Activated CD8-positive, alpha-beta T cell treated with anti-CD3 and anti-CD28 coated beads for 36 hours (primary cell): ENCODE measurements around the gene AADACL4. TPM values are rescaled to one million over a fixed set of nuclear protein-coding genes. Genes with fewer than 3 reads are reported as not detected.
A peak's percentile ranks its signal among the peaks of the same experiment; 100 is the strongest.

Source experiments
- ATAC-seq: fragments of 200-7000 bp; cut with Tn5 transposase; one replicate; pipeline ENCODE4 v1.10.0; 2021; ENCODE audit warnings: mild to moderate bottlenecking, moderate library complexity
- CTCF ChIA-PET: fragments of 350-600 bp; sonication (Branson Sonifier 250); formaldehyde crosslinking; loops from one replicate; lab custom pipeline; 2021; ENCODE audit warnings: antibody characterized with exemption; lab: Charles Lee
- POLR2A ChIA-PET: fragments of 350-600 bp; sonication (Branson Sonifier 250); formaldehyde crosslinking; loops from one replicate; lab custom pipeline; 2021; ENCODE audit warnings: antibody characterized with exemption; lab: Charles Lee
- DNase-seq: peaks from one replicate; pipeline ENCODE4 v3.0.0-alpha.2; 2020
- H3K27ac Mint-ChIP-seq: one replicate; pipeline ENCODE4 v1.8.0; 2021; ENCODE audit warnings: mild to moderate bottlenecking, mixed read lengths
- H3K27me3 Mint-ChIP-seq: one replicate; pipeline ENCODE4 v1.8.0; 2021; ENCODE audit warnings: mixed read lengths
- H3K36me3 Mint-ChIP-seq: one replicate; pipeline ENCODE4 v1.8.0; 2021; ENCODE audit warnings: low read depth, mixed read lengths
- H3K4me1 Mint-ChIP-seq: one replicate; pipeline ENCODE4 v1.8.0; 2021; ENCODE audit warnings: low read depth, mixed read lengths
- H3K4me3 Mint-ChIP-seq: one replicate; pipeline ENCODE4 v1.8.0; 2021; ENCODE audit warnings: mild to moderate bottlenecking, moderate library complexity, mixed read lengths
- H3K9me3 Mint-ChIP-seq: one replicate; pipeline ENCODE4 v1.8.0; 2021; ENCODE audit warnings: mixed read lengths
- CTCF ChIP-seq: fragments of 200-600 bp; IDR thresholded peaks from one replicate; pipeline ENCODE4 v1.8.0; 2022; ENCODE audit warnings: antibody characterized with exemption, mild to moderate bottlenecking
- intact Hi-C: fragments of 100-400 bp; cut with micrococcal nuclease; formaldehyde crosslinking; loops from one replicate; pipeline ENCODE4 v1.10.0; 2022
- total RNA-seq, 2 experiments: library from RNA; stranded (reverse); gene quantifications; one replicate each; pipeline ENCODE4 v1.2.3, GENCODE V29; 2021

The AADACL4 gene
- total RNA-seq, 2 experiments from 2014 or later: not detected

- H3K27ac Mint-ChIP-seq: no peak overlapping the region
- intact Hi-C loops: no loop called here
- peak overlapping the region; percentile 45 for H3K4me3 Mint-ChIP-seq
- H3K4me1 Mint-ChIP-seq: peaks cover 68% of the 10 kb centered on the region
- H3K36me3 Mint-ChIP-seq: peaks cover 43% of the 10 kb centered on the region
- ATAC-seq (peak; percentile 57), DNase-seq (peak; percentile 70)
- H3K27me3 Mint-ChIP-seq: no peaks in the 10 kb centered on the region
- no peaks in the 10 kb centered on the region for H3K9me3 Mint-ChIP-seq
- no peak for TF ChIP-seq CTCF
- POLR2A ChIA-PET: interaction anchor here (0.6 to 1.3 kb wide), 7 partner anchors 9 to 172 kb away, joined by 3 to 5 read pairs (median 3); partner anchors contain the start of gene DHRS3
- CTCF ChIA-PET: interaction anchor here (2.7 kb wide), 1 partner anchor 23 kb away, joined by 12 read pairs; no protein-coding TSS in a partner anchor
Observed at GRCh38 chr1:12596007-12596821, 47.7 kb upstream of the AADACL4 start.

GRCh38 chr1:12597792-12598191, 46.1 kb upstream of the AADACL4 start:
- ChIA-PET POLR2A (interaction anchor here (0.9 kb wide), 1 partner anchor 17 kb away, joined by 4 read pairs; no protein-coding TSS in a partner anchor), CTCF (interaction anchor here (1.1 to 2.7 kb wide), 3 partner anchors 18 to 22 kb away, joined by 3 to 12 read pairs (median 4); no protein-coding TSS in a partner anchor)
- DNase-seq: no peak
- Mint-ChIP-seq H3K9me3 (no peaks in the 10 kb centered on the region), H3K27me3 (no peaks in the 10 kb centered on the region), H3K36me3 (peaks cover 51% of the 10 kb centered on the region), H3K27ac (no peak overlapping the region), H3K4me3 (no peak overlapping the region), H3K4me1 (peaks cover 78% of the 10 kb centered on the region)
- ATAC-seq: no peak
- TF ChIP-seq CTCF: no peak
- intact Hi-C loops: no loop called here

- peak overlapping the region; percentile 15 for H3K27ac Mint-ChIP-seq
- POLR2A ChIA-PET: interaction anchor here (0.8 to 1.5 kb wide), 3 partner anchors 18 to 150 kb away, joined by 3 to 4 read pairs (median 3); no protein-coding TSS in a partner anchor
- H3K4me1 Mint-ChIP-seq: peaks cover 79% of the 10 kb centered on the region
- CTCF ChIA-PET: interaction anchor here (0.9 to 1.5 kb wide), 4 partner anchors 16 to 40 kb away, joined by 3 to 4 read pairs (median 3); no protein-coding TSS in a partner anchor
- intact Hi-C loops: no loop called here
- TF ChIP-seq CTCF: no peak
- H3K9me3 Mint-ChIP-seq: no peaks in the 10 kb centered on the region
- DNase-seq (no peak), ATAC-seq (no peak)
- H3K36me3 Mint-ChIP-seq: peaks cover 51% of the 10 kb centered on the region
- H3K4me3 Mint-ChIP-seq: no peak overlapping the region
- no peaks in the 10 kb centered on the region for H3K27me3 Mint-ChIP-seq
Observed at GRCh38 chr1:12598974-12599373, 44.9 kb upstream of the AADACL4 start.

GRCh38 chr1:12599657-12600056, 44.2 kb upstream of the AADACL4 start:
- Mint-ChIP-seq H3K4me3 (no peak overlapping the region), H3K4me1 (peaks cover 79% of the 10 kb centered on the region), H3K27ac (peak overlapping the region; percentile 8), H3K27me3 (no peaks in the 10 kb centered on the region), H3K9me3 (no peaks in the 10 kb centered on the region), H3K36me3 (peaks cover 50% of the 10 kb centered on the region)
- CTCF ChIA-PET: interaction anchor here (1.4 kb wide), 1 partner anchor 17 kb away, joined by 3 read pairs; no protein-coding TSS in a partner anchor
- ATAC-seq (no peak), DNase-seq (no peak)
- intact Hi-C loops: no loop called here
- no peak for TF ChIP-seq CTCF
- POLR2A ChIA-PET: interaction anchor here (1.0 to 1.5 kb wide), 2 partner anchors 17 to 150 kb away, joined by 3 to 4 read pairs; no protein-coding TSS in a partner anchor
